Neural crest cell (in vitro differentiated cells): ENCODE results near the gene VIT. TPM values are rescaled to one million over a fixed set of nuclear protein-coding genes. Genes with fewer than 3 reads are reported as not detected.

ENCODE experiments used
- DNase-seq: peaks from one replicate; pipeline ENCODE4 v3.0.0; 2021; ENCODE audit warnings: low read depth, mixed read lengths, low spot score
- H3K27ac Mint-ChIP-seq: one replicate; pipeline ENCODE4 v1.8.0; 2021; ENCODE audit warnings: mild to moderate bottlenecking, mixed read lengths; ENCODE audit not compliant: unreplicated experiment
- H3K27me3 Mint-ChIP-seq: 2 replicates; pipeline ENCODE4 v1.8.0; 2021; ENCODE audit warnings: low read depth, mild to moderate bottlenecking, mixed read lengths
- H3K36me3 Mint-ChIP-seq: 2 replicates; pipeline ENCODE4 v1.8.0; 2021; ENCODE audit warnings: low read depth, mild to moderate bottlenecking, mixed read lengths
- H3K4me1 Mint-ChIP-seq: 2 replicates; pipeline ENCODE4 v1.8.0; 2021; ENCODE audit warnings: mixed read lengths
- H3K4me3 Mint-ChIP-seq: one replicate; pipeline ENCODE4 v1.8.0; 2021; ENCODE audit warnings: mild to moderate bottlenecking, mixed read lengths
- H3K9me3 Mint-ChIP-seq: 2 replicates; pipeline ENCODE4 v1.8.0; 2021; ENCODE audit warnings: mixed read lengths
- CTCF ChIP-seq: fragments of 200-600 bp; sonication (generic); conservative IDR thresholded peaks from 2 replicates; pipeline ENCODE4 v1.5.0; 2021; ENCODE audit warnings: antibody characterized with exemption, mild to moderate bottlenecking
- total RNA-seq: library from RNA; stranded (reverse); gene quantifications from 2 replicates; pipeline ENCODE4 v1.2.1, GENCODE V29; 2021

Gene VIT
- total RNA-seq, 1 donor from 2014 or later: not detected

GRCh38 chr2:36831185-36831584 lies 134.7 kb downstream of the VIT start:
- no peak overlapping the region for H3K27ac Mint-ChIP-seq

GRCh38 chr2:36834203-36834602 lies 137.7 kb downstream of the VIT start:
- peaks cover 6% of the 10 kb centered on the region for H3K4me1 Mint-ChIP-seq

More at GRCh38 chr2:36831185-36831584, 134.7 kb downstream of the VIT start:
- Mint-ChIP-seq H3K36me3 (no peaks in the 10 kb centered on the region), H3K4me3 (no peak overlapping the region), H3K27me3 (no peaks in the 10 kb centered on the region), H3K4me1 (peaks cover 6% of the 10 kb centered on the region), H3K9me3 (peaks cover 14% of the 10 kb centered on the region)
- DNase-seq: no peak
- no peak for TF ChIP-seq CTCF

GRCh38 chr2:36834731-36835524 lies 138.4 kb downstream of the VIT start:
- TF ChIP-seq CTCF: no peak
- no peaks in the 10 kb centered on the region for H3K36me3 Mint-ChIP-seq
- peaks cover 6% of the 10 kb centered on the region for H3K4me1 Mint-ChIP-seq
- no peak for DNase-seq
- H3K9me3 Mint-ChIP-seq: peaks cover 14% of the 10 kb centered on the region
- no peaks in the 10 kb centered on the region for H3K27me3 Mint-ChIP-seq
- H3K27ac Mint-ChIP-seq: no peak overlapping the region
- no peak overlapping the region for H3K4me3 Mint-ChIP-seq

More at GRCh38 chr2:36834203-36834602, 137.7 kb downstream of the VIT start:
- H3K4me3 Mint-ChIP-seq: no peak overlapping the region
- no peaks in the 10 kb centered on the region for H3K36me3 Mint-ChIP-seq
- no peak overlapping the region for H3K27ac Mint-ChIP-seq
- H3K27me3 Mint-ChIP-seq: no peaks in the 10 kb centered on the region
- TF ChIP-seq CTCF: no peak
- peaks cover 14% of the 10 kb centered on the region for H3K9me3 Mint-ChIP-seq
- no peak for DNase-seq

GRCh38 chr2:36839976-36840617 lies 143.6 kb downstream of the VIT start:
- no peak for TF ChIP-seq CTCF
- no peak overlapping the region for H3K27ac Mint-ChIP-seq
- H3K4me1 Mint-ChIP-seq: peaks cover 3% of the 10 kb centered on the region
- no peak for DNase-seq
- H3K36me3 Mint-ChIP-seq: no peaks in the 10 kb centered on the region
- no peak overlapping the region for H3K4me3 Mint-ChIP-seq
- H3K9me3 Mint-ChIP-seq: no peaks in the 10 kb centered on the region
- no peaks in the 10 kb centered on the region for H3K27me3 Mint-ChIP-seq

GRCh38 chr2:36843838-36844237 lies 147.3 kb downstream of the VIT start:
- no peaks in the 10 kb centered on the region for H3K9me3 Mint-ChIP-seq
- peaks cover 2% of the 10 kb centered on the region for H3K36me3 Mint-ChIP-seq
- no peak overlapping the region for H3K4me3 Mint-ChIP-seq
- no peaks in the 10 kb centered on the region for H3K4me1 Mint-ChIP-seq
- DNase-seq: no peak
- H3K27ac Mint-ChIP-seq: no peak overlapping the region
- no peaks in the 10 kb centered on the region for H3K27me3 Mint-ChIP-seq
- TF ChIP-seq CTCF: no peak
